ENCODE data around the gene ELMOD1.

DNA sequence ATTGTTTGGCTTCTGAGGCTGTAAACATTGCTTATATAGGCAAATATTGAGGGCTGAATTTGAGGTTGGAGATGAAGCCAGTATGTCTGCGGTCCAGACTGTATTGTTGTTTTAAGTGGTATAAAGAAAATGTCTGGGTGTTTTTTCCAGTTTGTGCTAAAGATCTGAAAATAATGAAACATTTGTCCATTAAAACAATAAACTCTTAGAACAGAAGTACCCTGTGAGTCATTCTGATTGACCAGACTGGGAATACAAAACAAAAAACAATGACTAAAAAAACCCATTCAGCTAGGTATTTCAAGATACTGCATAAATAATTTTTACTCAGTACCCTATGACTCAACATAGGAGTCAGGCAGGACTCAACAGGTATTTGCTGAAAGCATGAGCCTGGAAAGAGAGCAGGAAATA, 45.8 kb upstream of the ELMOD1 start:
- no peak for TF ChIP-seq POLR2AphosphoS5 (IDR thresholded peaks at IDR 0.05)
- TF ChIP-seq, protein P1, sequence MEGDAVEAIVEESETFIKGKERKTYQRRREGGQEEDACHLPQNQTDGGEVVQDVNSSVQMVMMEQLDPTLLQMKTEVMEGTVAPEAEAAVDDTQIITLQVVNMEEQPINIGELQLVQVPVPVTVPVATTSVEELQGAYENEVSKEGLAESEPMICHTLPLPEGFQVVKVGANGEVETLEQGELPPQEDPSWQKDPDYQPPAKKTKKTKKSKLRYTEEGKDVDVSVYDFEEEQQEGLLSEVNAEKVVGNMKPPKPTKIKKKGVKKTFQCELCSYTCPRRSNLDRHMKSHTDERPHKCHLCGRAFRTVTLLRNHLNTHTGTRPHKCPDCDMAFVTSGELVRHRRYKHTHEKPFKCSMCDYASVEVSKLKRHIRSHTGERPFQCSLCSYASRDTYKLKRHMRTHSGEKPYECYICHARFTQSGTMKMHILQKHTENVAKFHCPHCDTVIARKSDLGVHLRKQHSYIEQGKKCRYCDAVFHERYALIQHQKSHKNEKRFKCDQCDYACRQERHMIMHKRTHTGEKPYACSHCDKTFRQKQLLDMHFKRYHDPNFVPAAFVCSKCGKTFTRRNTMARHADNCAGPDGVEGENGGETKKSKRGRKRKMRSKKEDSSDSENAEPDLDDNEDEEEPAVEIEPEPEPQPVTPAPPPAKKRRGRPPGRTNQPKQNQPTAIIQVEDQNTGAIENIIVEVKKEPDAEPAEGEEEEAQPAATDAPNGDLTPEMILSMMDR (IDR thresholded peaks at IDR 0.05) = no peak
